ENCODE results near the gene MMP21.
A peak's percentile ranks its signal among the peaks of the same experiment; 100 is the strongest.

Gene MMP21, protein sequence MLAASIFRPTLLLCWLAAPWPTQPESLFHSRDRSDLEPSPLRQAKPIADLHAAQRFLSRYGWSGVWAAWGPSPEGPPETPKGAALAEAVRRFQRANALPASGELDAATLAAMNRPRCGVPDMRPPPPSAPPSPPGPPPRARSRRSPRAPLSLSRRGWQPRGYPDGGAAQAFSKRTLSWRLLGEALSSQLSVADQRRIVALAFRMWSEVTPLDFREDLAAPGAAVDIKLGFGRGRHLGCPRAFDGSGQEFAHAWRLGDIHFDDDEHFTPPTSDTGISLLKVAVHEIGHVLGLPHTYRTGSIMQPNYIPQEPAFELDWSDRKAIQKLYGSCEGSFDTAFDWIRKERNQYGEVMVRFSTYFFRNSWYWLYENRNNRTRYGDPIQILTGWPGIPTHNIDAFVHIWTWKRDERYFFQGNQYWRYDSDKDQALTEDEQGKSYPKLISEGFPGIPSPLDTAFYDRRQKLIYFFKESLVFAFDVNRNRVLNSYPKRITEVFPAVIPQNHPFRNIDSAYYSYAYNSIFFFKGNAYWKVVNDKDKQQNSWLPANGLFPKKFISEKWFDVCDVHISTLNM

DNA sequence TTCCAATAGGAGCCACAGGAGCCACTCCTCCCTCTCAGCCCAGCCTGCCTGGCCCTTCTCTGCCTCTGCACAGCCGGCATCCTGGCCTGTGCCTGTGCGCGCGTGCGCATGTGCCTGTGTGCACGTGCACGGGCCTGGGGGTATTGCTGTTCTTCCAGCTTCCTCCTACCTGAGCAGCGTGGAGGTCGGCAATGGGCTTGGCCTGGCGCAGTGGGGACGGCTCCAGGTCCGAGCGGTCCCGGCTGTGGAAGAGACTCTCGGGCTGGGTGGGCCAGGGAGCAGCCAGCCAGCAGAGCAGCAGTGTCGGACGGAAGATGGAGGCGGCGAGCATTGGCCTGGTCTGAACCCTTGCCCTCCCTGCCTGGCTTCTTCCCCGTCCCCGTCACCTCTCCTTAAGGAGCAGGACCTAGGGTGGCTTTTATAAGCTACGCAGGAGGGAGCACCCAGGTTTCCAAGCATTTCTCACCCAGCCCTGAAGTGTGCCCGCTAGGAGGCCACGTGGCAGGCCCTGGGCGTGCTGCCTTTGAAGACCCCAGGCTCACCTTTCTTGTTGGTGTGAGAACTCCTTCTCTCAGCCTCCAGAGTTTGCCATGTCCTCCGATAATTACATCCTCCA, at the start of gene MMP21:
TSS of gene MMP21 (minus strand) at position 331 of the 616 bp plus-strand sequence. CDS start at position 331, 0 bp downstream.
- no peak for DNase-seq (ENCODE audit: low read depth in 2 of 2)

DNA sequence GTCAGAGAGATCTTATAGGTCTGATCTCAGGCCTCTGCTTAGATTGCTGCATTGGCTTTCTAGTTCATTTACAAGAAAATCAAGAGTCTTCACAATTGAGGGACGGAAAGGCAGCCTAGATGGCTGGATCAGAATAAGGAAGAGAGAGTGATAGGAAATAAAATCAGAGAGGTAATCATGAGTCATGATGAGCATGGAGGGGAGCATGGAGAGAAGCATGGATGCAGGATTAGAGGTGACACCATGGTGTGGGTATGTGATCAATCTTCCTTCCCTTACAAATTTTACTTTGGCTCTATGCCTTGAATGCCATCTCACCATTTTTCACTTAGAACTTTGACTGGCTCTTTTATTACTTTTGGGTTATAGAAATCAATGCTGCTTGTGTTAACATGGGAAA, 49.1 kb upstream of the MMP21 start:
- no peak for DNase-seq (ENCODE audit: low read depth in 2 of 2)

- DNase-seq (ENCODE audit: low read depth in 2 of 2), result no peak
Observed at GRCh38 chr10:125823663-125824251, 48.1 kb upstream of the MMP21 start.

DNA sequence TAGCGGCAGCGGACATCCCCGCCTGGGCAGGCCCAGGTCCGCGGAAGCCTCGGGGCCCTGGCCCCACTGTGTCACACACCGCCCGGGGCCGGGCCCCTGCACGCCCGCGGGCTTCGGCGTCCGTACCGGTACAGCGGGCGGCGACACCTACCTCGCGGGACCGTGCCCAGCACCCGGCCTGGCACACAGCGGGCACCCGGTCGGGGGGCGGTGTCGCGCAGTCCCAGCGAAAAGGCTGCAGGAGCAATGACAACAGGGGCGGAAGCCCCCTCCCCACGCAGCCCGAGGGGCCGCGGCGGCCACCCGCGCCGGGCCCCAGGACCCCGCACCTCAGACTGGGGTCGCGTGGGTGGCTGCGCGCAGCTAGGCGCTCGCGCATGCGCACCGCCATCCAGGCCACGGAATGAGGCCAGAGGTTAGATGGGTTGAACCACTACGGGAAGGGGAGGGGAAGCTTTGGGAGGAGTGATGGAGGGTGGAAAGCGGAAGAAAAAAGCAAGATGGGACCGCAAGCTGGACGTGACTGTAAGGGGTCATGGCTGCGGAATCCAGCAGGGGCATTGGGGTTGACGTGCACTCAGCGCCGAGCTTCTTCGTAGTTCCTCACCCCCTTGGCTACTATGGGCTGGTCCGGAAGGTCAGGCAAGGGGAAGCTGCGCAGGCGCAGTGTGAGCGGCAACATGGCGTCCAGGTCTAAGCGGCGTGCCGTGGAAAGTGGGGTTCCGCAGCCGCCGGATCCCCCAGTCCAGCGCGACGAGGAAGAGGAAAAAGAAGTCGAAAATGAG, 47.4 kb upstream of the MMP21 start, which contains the start of the genes BCCIP and UROS:
TSS of gene BCCIP (plus strand) at position 669 of the 785 bp plus-strand sequence. CDS start at position 681, 12 bp downstream.
TSS of gene UROS (minus strand) at position 381 of the 785 bp plus-strand sequence. CDS start 6,759 bp downstream, outside the sequence.
- peak; percentile 80 for DNase-seq (ENCODE audit: low read depth in 2 of 2)

DNA sequence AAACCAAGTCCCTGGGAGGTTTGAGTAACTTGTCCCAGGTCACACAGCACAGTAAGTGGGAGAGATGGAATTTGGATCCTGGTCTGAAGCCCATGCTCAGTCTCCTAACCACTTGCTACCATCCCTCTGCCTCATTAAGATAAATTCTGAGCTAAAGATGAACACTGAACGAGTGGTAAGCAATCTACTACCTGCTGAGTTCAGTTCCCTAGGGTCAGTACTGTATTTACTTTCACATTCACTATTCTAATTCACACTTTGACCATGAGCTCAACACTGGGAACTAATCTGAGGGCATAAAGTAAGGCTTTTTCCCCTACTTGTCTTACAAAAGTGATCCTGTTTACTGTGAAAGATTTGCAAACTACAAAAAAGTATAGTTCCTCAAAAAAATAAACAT, 45.1 kb upstream of the MMP21 start:
- DNase-seq (ENCODE audit: low read depth in 2 of 2), result no peak

GRCh38 chr10:125817337-125817946, 41.8 kb upstream of the MMP21 start:
- no peak for DNase-seq (ENCODE audit: low read depth in 2 of 2)

DNA sequence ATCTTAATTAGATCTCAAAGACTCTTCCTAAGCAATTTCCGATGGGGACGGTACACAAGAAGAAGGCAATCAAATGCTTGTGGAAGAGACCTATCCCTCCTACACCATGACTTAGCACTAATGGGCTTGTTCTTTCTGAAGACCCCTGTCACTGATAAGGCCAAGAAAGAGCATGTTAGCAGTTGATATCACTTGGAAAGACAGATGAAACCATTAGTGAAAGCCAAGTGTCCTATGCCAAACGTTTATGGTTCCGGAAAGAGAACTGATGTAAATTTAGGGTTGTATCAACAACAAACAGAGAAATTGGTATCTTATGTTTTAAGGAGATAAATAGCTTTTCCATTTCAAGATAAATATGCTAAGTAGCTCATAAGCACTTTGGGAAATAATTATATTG, 40.9 kb upstream of the MMP21 start:
- DNase-seq (ENCODE audit: low read depth in 2 of 2), result no peak

DNA sequence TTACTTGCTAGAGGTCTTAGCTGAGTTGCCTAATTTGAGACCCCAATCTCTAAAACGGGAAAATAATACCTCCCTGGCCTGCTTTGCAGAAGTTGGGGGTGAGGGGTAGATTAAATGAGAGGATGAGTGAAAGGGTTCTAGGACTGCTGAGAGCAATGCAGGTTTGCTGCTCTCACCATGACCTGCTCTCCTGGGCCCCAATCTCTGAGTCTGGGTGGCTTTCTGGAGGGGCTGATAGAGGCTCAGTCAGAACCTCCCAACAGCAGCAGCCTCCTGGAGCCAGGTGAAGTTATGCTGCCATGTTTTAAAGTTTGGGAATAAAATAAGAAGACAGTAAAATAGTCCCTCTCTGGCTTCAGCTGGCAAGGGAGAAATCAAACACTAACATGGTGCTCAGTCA, 40.1 kb upstream of the MMP21 start:
- no peak for DNase-seq (ENCODE audit: low read depth in 2 of 2)

- no peak for DNase-seq (ENCODE audit: low read depth in 2 of 2)
Observed at GRCh38 chr10:125812128-125812750, 36.6 kb upstream of the MMP21 start.

DNA sequence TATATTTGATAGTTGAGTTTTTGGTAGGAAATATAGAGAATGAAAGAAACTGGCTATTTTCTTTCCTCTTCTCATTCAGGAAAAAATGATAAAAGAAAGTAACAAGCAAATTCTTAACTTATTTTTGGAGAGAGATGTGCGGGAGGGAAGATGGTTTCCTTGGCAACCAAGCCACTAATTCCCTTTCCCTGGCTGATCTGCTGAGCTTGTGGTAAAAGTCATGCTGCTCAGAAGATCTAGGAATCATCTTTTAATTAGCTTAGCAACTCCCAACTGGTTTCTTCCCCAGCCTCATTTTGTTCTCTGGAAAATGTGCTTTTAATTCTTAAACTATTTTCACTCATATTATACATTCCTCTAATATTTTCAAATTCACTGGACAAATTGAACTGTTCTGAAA, 35.6 kb upstream of the MMP21 start:
- no peak for DNase-seq (ENCODE audit: low read depth in 2 of 2)

DNA sequence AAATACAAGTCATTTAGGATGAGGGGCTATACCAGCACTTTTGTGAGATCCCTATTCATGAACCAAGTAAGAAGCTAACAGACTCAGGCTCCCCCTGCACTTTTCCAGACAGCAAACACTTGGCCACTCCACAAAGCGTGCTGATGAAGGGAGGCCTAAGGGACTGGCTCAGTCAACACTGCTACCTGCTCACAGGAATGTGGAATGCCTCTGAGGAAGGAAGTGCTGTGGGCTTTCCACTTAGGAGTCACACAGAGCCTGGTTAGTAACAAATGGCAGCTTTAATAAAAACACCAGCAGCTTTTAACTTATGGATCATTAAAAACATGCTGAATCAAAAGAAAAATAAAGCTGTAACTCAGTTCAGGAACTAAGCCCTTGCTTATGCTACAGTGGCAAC, 32.4 kb upstream of the MMP21 start:
- no peak for DNase-seq (ENCODE audit: low read depth in 2 of 2)

DNA sequence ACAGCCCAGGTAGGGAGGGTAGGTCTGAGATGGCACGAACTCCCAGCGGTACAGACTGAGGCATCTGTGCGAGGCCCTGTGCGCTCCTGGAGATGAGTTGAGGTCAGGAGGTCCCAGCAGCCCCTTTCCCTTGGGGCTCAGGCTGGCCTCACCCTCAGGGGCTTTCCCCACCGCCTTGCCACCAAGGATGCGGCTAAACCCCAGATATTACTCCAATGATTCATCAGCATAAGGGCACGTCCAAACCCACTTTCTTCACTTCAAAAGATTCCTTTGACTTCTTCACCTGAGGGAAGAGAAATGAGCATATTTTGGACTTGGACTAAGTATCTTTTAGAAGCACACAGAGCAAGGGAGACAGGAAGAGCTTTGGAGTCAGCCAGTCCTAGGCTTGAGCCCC, 27.1 kb upstream of the MMP21 start:
- no peak for DNase-seq (ENCODE audit: low read depth in 2 of 2)

GRCh38 chr10:125802131-125802530, 26.5 kb upstream of the MMP21 start:
- DNase-seq (ENCODE audit: low read depth in 2 of 2), result no peak

DNA sequence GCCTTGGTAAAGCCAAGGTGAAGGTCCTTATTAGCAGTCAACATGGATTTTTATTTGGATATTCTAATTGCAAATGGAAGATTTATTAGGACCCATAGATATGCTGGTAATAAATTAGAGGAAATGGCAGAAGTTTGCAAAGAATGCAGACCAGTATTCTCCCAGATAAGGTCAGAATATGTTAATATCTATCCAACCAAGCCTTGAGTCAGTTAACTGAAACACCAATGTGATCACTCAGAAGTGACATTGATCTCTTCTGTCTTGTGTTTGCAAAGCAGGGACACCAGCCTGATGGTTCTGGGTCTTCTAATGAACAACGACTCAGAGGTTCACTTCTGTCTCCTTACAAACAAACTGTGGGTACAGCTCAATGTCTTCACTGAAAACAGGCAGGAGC, 26.0 kb upstream of the MMP21 start:
- DNase-seq (ENCODE audit: low read depth in 2 of 2), result no peak

GRCh38 chr10:125799451-125800182, 24.0 kb upstream of the MMP21 start:
- no peak for DNase-seq (ENCODE audit: low read depth in 2 of 2)

GRCh38 chr10:125797994-125798662, 22.5 kb upstream of the MMP21 start:
- DNase-seq (ENCODE audit: low read depth in 2 of 2), result no peak

GRCh38 chr10:125797424-125797823, 21.8 kb upstream of the MMP21 start:
- no peak for DNase-seq (ENCODE audit: low read depth in 2 of 2)

GRCh38 chr10:125795637-125796190, 20.1 kb upstream of the MMP21 start:
- DNase-seq (ENCODE audit: low read depth in 2 of 2), result no peak

DNA sequence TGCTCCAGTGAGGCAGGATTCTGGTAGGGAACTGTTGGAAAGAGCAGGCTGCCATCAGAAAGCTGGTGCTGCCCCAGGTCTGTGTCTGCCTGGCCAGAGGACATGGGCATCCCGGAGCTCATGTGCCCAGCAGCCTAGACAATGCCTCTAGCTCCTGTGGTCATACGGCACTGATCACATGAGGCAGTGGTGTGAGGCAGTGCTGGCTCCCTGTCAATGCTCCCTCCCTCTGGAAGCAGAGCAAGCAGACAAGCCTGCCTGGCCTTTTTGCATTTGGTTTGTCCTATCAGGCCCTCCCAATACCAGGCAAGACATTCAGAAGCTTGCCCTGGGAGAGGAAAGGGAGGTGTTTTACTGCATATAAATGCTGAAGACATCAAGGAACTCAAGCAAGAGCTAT, 19.5 kb upstream of the MMP21 start:
- DNase-seq (ENCODE audit: low read depth in 2 of 2), result no peak
